ENCODE results near the gene SLC39A3. TPM values are rescaled to one million over a fixed set of nuclear protein-coding genes. Genes with fewer than 3 reads are reported as not detected.

SLC39A3 gene
- polyA plus RNA-seq, 4 donors = 25.4 to 39.0 (median 29.7) TPM

DNA sequence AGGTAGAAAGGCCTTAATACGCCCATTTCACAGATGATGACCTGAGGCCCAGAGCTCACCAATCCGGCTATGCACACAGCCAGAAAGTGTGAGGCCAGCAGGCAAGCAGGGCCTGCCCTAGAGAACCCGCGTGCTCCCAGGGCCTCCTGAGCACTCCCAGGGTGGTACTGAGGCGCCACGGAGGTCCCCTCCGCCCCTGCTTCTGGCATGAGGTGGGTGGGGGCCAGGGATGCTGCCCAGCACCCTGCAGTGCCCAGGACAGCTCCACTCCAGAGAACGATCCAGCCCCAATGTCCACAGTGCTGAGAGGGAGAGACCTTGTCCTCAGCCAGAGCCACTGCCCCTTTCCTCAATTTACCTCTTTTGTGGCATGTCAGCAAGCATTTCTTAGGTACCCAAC is 29.4 kb upstream of the SLC39A3 start:
- DNase-seq (ENCODE audit: low read depth in 4 of 4, low spot score in 2 of 4) = no peak

DNA sequence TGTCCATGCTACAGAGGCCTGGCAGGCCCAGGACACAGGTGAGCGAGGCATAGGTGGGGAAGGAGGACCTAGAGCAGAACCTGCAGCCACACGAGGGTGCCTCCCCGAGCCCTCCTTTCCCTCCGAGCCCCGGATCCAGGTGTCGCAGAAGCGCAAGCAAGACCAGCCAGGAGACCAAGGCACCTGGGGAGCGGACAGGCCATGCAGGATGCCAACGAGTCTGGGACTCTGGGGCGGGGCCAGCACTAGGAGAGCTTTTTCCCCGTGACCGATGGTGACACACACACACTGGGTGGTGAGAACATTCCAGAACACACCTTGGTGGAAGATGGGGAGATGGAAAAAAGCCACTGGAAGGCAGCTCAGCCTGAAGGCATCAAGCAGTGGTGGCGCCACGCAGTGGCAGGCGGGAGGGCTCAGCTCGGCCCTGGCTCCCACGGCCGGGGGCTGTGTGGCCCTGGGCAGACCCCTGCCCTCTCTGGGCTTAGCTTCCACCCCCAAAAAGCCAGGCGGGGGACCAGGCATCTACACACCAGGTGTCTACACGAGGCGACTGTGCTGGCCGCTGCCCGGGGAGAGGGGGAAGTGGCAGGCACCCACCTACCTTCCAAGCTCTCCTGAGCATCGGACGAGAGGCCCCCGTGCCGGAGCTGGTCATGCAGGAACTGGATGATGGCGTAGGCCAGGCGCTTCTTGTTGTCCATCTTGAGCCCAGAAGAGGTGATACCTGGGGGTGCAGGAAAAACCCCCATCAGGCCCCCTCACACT is 28.7 kb upstream of the SLC39A3 start:
- DNase-seq (ENCODE audit: low read depth in 4 of 4, low spot score in 2 of 4) = no peak

DNA sequence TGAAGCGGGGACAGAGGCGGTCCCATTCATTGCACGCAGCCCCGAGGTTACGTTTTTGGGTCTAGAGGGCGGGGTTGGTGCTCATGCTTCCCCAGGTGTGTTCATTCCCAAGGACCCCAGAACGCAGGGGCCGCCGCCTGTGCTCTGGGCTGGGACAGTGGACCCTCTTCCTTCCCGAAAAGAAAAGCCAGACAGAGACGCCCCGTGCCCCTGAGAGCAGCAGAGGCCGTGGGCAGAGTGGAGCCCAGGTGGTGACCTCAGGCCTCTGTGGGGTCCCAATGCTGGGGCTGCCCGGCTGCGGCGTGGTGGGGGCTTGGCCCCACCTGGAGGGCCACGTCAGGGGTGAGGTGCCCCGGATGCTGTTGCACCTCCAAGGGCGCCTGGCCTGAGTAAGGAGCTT is 27.9 kb upstream of the SLC39A3 start:
- DNase-seq (ENCODE audit: low read depth in 4 of 4, low spot score in 2 of 4) = no peak

DNA sequence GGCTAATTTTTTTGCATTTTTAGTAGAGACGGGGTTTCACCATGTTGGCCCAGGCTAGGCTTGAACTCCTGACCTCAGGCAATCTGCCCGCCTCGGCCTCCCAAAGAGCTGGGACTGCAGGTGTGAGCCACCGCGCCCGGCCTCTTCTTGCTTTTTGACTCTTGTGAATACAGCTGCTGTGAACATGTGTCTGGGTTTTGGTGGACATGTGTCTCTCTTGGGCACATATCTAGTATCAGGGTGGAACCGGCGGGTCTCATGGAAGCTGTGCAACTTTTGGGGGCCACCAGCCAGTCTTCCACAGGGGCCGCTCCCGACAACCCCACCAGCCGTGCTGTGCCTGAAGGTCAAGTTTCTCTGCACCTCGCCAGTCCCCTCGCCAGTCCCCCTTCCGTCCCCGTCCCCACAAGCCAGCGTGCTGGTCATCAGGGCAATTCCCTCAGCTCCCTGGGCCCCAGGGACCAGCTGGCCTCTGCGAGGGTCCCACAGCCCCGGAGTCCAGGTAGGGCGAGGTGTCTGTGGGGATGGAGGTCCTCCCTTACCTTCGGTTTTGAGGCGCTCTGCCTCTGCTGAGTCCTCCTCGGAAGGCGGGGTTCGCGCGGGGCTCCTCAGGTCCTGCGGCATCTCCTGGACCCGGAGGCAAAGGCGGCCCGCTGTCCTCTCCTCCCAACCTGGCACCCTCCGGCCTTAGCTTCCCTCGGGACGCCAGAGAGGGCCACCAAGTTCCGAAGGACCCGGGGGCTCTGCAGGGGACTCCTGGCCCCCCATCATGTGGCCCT is 27.0 kb upstream of the SLC39A3 start:
- no peak for DNase-seq (ENCODE audit: low read depth in 4 of 4, low spot score in 2 of 4)

DNA sequence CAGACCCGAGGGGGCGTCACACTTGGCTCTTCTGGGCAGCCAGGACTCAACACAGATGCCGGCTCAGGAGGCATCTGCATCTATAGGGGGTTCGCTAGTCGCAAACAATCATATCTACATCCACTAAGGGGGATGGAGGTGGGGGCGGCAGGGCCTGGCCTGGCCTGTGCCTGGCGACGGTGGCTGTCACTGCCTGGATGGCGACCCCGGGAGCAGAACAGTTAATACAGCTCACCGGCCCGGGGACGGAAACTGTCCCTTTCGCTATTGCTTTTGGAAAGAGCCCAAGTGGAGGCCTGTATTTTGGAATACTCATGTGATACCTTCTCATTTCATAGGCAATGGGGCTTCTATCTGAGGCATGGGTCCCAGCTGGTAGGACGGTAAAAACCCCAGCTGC is 25.6 kb upstream of the SLC39A3 start:
- DNase-seq (ENCODE audit: low read depth in 4 of 4, low spot score in 2 of 4) = no peak

DNA sequence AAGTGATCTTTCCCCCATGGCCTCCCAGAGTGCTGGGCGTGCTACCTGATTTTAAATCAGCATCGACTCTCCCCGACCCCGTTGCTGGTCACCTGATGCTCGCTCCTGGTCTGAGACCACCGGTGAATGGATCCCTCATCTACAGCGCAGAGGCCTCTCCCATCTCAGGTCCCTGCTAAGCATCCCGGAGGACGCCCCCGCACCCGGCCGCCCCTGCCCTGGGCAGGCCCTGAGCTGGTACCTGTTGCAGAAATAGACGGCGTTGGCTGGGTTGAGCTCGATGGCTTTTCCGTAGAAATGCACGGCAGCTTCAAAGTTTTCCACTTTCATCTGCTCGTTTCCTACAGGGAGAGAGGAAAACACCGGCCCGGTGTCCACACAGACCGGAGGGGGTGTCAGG is 25.1 kb upstream of the SLC39A3 start:
- DNase-seq (ENCODE audit: low read depth in 4 of 4, low spot score in 2 of 4) = no peak

DNA sequence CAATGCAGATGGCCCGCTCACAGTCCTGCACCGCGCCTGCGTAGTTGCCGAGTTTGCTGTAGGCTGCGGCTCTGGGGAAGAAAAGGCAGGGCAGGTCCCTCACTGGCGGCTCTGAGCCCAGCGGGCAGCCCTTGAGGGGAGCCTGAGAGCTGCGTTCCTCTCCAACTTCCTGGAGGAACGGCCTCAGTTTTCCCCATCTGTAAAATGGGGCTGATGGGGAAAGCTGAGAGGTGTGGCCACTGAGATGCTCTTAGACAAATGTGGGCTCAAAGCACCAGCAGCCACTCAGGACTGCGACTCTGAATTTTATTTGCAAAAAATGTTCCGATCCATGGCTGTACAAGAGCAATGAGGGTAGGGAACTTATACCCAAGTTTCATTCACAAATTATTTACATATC is 23.9 kb upstream of the SLC39A3 start:
- DNase-seq (ENCODE audit: low read depth in 4 of 4, low spot score in 2 of 4) = no peak

DNA sequence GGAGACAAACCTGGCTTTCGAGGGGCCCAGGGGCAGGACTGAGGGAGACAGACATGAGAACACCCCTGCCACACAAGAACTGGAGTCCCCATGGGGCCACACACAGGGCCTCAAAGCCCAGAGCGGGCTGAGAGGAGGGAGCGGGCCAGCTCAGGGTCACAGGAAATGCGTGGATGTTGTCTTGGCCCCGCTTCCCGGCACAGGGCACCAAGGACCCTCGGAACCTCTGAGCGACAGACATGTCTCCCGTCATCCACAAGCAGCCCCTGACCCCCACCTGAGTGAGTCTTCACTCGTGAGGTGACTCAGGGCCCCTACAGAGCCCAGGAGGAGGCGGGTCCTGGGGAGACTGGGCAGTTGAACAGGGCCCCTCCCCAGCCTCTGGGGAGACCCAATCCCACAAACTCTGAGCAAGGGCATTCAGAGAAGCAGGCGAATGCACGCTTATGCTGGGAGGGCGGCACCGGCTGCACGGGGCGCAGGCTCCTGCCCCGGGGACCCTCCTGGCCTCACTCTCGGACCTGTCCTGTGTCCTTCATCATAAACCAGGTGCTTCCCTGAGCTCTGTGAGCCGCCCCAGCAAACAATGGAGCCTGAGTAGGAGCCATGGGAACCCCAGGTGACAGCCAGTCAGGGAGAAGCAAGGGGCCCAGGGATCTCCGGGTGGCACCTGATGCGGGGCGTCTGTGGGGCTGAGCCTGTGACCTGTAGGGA is 23.1 kb upstream of the SLC39A3 start:
- DNase-seq (ENCODE audit: low read depth in 4 of 4, low spot score in 2 of 4) = no peak

DNA sequence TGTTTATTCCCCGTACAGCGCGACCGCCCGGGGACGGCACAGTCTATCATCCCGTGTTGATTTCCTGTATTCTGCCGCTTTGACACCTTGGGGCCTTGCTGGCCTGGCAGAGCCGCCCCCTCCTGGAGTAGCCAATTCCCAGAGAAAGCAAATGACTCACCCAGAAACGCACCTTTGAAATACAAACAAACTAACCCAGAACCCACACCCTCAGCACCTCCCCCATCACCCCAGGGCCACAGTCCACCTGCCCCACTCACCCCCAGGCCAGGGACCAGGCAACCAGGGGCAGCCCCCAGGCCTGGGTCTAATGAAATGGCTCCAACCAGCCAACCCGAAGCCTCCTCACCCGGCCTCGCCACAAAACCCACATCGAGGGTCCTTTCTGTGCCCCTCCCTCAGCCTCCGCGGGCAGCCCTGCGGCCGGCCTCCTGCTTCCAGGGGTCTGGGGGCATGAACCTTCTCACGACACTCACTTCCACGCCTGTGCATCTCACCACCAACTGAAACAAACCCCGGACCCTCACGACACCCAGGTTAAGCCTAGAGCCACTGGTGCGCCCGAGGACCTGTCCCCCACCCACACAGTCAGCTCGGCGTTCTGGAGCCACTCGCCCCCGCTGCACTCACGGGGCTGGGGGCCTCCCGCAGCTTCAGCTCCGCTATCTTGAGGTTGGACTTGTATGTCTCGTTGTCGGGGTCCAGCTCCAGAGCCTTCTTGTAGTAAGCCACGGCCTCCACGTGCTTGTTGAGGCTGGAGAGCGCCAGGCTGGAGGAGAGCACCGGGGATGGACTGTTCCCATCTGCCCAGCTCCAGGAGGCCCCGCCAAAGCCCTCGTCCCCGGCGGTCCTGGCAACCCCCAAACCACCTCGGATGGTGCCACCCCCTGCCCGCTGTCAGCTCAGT is 22.3 kb upstream of the SLC39A3 start:
- DNase-seq (ENCODE audit: low read depth in 4 of 4, low spot score in 2 of 4) = no peak

DNA sequence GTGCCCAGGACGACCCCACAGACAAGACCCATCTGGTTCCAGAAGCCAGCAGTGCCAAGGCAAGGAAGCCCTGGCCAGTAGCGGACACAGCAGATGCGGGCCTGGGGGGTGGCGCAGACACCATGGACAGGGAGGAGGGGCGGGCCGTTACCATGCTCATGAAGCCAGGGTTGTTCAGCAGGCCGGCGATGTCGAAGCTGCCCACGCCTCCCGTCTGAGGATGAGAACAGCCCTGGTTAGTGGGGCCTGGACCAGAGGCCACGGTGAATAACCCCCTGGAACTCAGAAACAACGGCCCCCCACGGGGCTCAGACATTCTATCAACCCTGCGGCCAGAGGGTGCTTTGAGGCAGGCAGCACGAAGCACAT is 21.5 kb upstream of the SLC39A3 start:
- no peak for DNase-seq (ENCODE audit: low read depth in 4 of 4, low spot score in 2 of 4)

DNA sequence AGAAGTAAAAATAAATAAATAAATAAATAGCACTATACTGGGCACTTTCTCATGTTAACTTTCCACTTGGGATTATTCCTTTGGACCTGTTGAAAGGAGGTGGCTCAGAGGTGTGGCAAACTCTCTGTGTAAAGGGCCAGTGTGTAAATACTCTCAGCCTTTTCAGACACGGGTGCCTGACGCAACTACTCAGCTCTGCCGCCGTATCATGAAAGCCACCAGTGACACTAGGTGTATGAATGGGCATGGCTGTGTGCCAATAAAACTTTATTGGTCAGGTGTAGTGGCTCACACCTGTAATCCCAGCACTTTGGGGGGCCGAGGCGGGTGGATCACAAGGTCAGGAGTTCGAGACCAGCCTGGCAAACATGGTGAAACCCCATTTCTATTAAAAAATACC is 20.1 kb upstream of the SLC39A3 start:
- DNase-seq (ENCODE audit: low read depth in 4 of 4, low spot score in 2 of 4) = no peak

DNA sequence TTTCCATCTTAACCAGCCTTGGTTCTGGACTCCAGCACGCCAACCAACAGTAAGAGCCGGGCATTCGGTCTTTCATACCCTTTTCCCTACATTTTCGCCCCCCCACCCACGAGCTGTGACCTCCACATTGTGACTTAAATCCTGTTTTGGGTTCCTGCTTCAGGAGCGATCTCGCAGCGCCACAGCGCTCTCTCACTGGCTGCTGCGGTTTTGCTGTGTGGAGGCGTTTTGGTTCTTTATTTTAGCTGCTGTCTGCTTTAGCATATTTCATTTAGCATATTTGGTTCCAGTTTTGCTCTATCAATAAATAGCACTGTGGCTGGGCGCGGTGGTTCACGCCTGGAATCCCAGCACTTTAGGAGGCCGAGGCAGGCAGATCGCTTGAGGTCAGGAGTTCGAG is 19.5 kb upstream of the SLC39A3 start:
- no peak for DNase-seq (ENCODE audit: low read depth in 4 of 4, low spot score in 2 of 4)

DNA sequence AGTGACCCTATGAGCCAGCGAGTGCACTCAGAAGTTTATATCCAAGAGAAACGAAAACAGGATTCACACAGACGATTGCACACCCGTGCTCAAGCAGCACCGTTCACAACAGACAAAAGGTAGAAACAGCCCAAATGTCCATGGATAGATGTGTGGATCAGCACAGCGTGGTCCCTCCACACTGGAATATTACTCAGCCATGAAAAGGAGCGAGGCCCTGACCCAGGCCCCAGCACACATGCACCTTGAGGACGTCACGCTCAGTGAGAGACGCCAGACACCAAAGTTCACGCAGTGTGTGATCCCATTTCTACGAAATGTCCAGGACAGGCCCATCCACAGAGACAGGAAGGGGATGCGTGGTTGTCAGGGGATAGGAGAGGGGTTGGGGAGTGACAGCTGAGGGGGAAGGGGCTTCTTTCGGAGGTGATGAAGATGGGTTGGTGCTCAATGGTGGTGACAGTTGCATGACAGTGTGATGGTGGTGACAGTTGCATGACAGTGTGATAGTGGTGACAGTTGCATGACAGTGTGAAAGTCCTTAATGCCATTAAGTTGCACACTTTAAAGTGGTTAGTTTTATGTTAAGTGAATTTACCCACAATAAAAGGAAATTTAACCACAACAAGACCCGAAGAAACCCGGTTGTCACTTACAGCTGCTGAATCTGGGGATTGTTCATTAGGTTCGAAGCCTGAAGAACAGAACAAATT is 18.9 kb upstream of the SLC39A3 start:
- no peak for DNase-seq (ENCODE audit: low read depth in 4 of 4, low spot score in 2 of 4)

DNA sequence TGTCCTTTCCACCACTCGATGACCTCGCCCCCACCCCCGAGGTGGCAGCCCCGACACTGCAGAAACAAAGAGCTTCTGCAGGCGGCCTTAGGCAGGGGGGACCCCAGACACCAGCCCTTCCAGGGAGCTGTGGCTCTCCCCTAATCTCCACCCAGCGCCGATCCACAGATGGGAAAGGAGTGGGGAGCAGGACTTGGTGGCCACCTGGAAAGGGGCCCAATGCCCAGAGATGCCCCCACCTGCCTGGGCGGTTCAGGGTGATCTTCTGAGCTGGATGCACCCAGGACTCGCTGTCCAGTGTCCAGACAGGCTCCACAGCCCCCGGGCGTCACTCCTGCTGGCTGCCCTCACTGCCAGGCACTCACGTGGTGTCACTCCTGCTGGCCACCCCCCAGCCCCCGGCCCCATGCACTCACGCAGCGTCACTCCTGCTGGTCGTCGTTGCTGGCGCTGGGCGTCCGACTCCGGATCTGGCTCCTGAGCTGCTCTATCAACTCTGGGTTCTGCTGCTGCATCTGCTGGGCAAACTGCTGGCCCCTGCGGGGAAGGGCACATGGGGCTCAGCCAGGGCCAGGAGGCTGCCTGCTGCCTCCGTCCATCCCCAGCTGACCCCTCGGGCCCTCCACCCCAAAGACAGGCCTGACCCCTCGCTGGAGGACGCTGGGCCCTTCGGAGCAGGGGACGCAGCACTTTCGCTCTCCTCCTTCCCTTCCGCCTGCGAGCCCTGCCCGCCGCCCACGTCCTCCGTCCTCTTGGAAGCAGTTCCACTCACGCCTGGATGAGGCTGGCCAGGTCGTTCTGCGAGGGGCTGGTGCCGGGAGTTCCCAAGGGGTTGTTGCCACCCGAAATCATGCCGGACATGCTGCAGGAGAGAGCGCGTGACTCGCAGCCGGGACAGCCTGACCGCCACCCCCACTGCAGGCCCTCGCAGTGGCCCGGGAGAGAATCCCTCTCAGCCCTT is 17.4 kb upstream of the SLC39A3 start:
- no peak for DNase-seq (ENCODE audit: low read depth in 4 of 4, low spot score in 2 of 4)

DNA sequence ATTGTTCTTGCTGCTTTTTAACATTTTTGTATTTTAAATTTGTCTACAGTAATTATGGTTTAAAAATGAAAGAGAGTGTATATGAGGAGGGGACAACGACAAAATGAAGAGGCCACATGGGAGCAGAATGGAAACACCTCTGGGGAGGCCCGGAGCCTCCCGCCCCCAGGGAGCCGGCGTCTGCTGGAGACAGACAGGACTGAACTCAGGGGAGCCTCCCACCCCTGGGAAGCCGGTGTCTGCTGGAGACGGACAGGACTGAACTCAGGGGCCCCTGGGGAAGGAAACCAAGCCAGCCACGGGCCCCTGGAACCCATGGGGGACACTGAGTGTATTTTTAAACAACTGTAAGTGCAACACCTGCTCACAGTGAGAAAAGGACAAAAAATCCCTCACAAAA is 16.7 kb upstream of the SLC39A3 start:
- DNase-seq (ENCODE audit: low read depth in 4 of 4, low spot score in 2 of 4) = no peak

DNA sequence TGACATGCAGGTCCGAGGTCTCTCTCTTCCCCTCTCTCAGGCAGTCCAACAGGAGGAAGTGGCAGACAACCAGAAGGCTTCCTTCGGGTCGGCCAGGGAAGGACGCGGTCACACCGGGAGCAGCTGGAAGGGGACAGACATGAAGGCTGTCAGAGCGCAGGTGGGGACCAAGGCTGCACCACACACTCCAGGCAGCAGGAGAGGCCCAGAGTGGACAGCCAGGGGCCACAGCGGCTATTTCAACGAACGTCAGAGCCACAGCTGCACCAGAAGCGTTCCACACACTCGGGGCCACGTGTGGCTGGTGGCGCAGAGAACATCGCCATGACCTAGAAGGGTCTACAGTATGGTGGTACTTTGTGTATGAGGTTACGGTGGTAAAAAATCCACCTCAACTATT is 16.0 kb upstream of the SLC39A3 start:
- DNase-seq (ENCODE audit: low read depth in 4 of 4, low spot score in 2 of 4) = no peak

DNA sequence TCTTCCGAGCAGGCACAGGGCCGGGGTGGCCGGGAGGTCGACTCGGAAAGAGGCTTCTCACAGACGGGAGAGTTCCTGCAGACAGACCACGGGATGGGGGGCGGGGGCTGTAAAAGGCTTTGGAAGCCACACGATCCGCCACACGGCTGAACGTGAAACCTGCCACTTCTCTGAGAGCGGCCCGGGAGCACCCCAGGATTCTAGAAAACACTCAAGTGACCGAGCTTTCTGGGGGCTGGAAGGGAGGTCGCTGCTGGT is 15.6 kb upstream of the SLC39A3 start:
- no peak for DNase-seq (ENCODE audit: low read depth in 4 of 4, low spot score in 2 of 4)

DNA sequence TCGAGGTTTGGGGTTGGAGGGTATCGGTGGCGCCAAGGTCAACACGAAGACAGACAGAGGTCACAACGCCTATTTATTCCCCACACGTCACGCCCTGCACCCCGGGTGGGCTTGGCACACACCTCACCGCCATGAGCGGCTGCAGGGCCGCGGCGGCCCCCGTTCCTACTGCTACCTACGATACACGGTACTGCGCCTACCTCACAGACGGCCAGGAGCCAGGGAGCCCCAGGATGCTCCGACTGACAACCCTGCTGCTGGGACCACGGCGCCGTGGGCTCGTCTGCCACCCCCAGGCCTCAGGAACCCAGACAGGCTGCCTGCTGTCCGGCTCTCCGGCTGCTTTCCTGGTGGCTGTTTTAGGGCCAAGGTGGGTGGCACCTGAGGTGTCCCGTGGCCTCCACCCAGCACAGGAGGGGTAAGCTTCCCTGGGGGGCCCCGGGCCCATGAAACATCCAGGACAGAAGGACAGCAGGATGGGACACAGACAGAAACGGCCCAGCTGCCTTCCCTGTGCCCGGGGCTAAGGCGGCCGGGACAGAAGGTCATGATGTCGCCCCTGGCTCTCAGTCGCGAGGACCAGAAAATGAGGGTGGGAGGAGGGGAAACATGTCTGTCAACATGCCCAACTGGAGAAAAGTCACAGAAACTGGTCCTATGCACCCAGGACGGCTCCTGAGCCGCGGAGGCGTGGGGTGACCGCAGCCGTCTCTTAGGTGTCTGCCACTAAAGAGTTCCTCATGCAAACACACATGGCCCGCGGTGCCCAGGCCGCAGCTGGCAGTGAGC is 15.0 kb upstream of the SLC39A3 start:
- no peak for DNase-seq (ENCODE audit: low read depth in 4 of 4, low spot score in 2 of 4)
